Smooth muscle cell (in vitro differentiated cells): ENCODE results near the gene LDB2. TPM values are rescaled to one million over a fixed set of nuclear protein-coding genes. Genes with fewer than 3 reads are reported as not detected.

Experiments used
- DNase-seq: peaks from one replicate; lab custom pipeline; 2025; ENCODE audit not compliant: unreplicated experiment; lab: John Stamatoyannopoulos, UW
- H2AFZ ChIP-seq: fragments of 200-600 bp; sonication (generic); 2 replicates; pipeline ENCODE4 v1.6.0; 2016; ENCODE audit warnings: antibody characterized with exemption, low read depth, mild to moderate bottlenecking
- H3F3A ChIP-seq: fragments of 200-600 bp; sonication (generic); 2 replicates; pipeline ENCODE4 v1.6.0; 2017; ENCODE audit warnings: antibody characterized with exemption, low read depth
- H3K27ac ChIP-seq: fragments of 200-600 bp; sonication (generic); 2 replicates; pipeline ENCODE4 v1.5.1; 2016; ENCODE audit warnings: low read depth, mild to moderate bottlenecking
- H3K27me3 ChIP-seq: fragments of 200-600 bp; sonication (generic); 2 replicates; pipeline ENCODE4 v1.6.1; 2016; ENCODE audit warnings: low read depth, mild to moderate bottlenecking
- H3K36me3 ChIP-seq: fragments of 200-600 bp; sonication (generic); 2 replicates; pipeline ENCODE4 v1.5.1; 2016; ENCODE audit warnings: low read depth
- H3K4me1 ChIP-seq: fragments of 200-600 bp; sonication (generic); 2 replicates; pipeline ENCODE4 v1.5.1; 2016; ENCODE audit warnings: low read depth
- H3K4me2 ChIP-seq: fragments of 200-600 bp; sonication (generic); 2 replicates; pipeline ENCODE4 v1.6.0; 2016; ENCODE audit warnings: mild to moderate bottlenecking
- H3K4me3 ChIP-seq: fragments of 200-600 bp; sonication (generic); 2 replicates; pipeline ENCODE4 v1.5.1; 2016; ENCODE audit warnings: mild to moderate bottlenecking
- H3K79me2 ChIP-seq: fragments of 200-600 bp; sonication (generic); 2 replicates; pipeline ENCODE4 v1.6.0; 2016; ENCODE audit warnings: low read depth, mild to moderate bottlenecking
- H3K9ac ChIP-seq: fragments of 200-600 bp; sonication (generic); 2 replicates; pipeline ENCODE4 v1.6.0; 2016; ENCODE audit warnings: low read depth
- H3K9me3 ChIP-seq: fragments of 200-600 bp; sonication (generic); replicated peaks from 2 replicates; pipeline ENCODE4 v1.5.1; 2016; ENCODE audit warnings: low read depth
- H4K20me1 ChIP-seq: fragments of 200-600 bp; sonication (generic); 2 replicates; pipeline ENCODE4 v1.6.0; 2016; ENCODE audit warnings: low read depth
- CTCF ChIP-seq: fragments of 200-600 bp; sonication (generic); IDR thresholded peaks from 2 replicates; pipeline ENCODE4 v1.5.1; 2017; ENCODE audit warnings: borderline replicate concordance, mild to moderate bottlenecking, antibody characterized with exemption; ENCODE audit not compliant: insufficient read depth, poor library complexity, severe bottlenecking
- WGBS: methylation state at CpG from one replicate; pipeline ENCODE4 v1.1.7; 2016; ENCODE audit warnings: low lambda C conversion rate; 5-methylcytosine and 5-hydroxymethylcytosine counted together
- polyA plus RNA-seq: library from polyadenylated mRNA; unstranded; fragments of >200 nt; fragmentation: Nextera tagmentation; extraction: Ambion mirVana; gene quantifications from 2 replicates; pipeline ENCODE4 v1.2.1, GENCODE V29; 2016
- total RNA-seq: library from RNA; depleted of rRNA; stranded (reverse); fragments of >200 nt; gene quantifications from 2 replicates; pipeline ENCODE4 v1.2.3, GENCODE V29; 2014

LDB2 gene
- total and polyA plus RNA-seq, 2 experiments from 2014 or later = 30.6 to 61.5 TPM

GRCh38 chr4:16583764-16584163 lies 314.7 kb downstream of the LDB2 start:
- no peaks in the 10 kb centered on the region for H3K36me3 ChIP-seq
- no peak overlapping the region for H2AFZ ChIP-seq
- no peaks in the 10 kb centered on the region for H3F3A ChIP-seq
- H4K20me1 ChIP-seq = no peaks in the 10 kb centered on the region
- DNase-seq = no peak
- no peak for TF ChIP-seq CTCF
- 78% methylated on average over 8 of the region's 8 CpGs for WGBS
- H3K9me3 ChIP-seq = no peaks in the 10 kb centered on the region
- no peaks in the 10 kb centered on the region for H3K4me1 ChIP-seq
- no peaks in the 10 kb centered on the region for H3K27me3 ChIP-seq
- no peak overlapping the region for H3K4me2 ChIP-seq
- H3K4me3 ChIP-seq = no peak overlapping the region
- no peak overlapping the region for H3K9ac ChIP-seq
- no peaks in the 10 kb centered on the region for H3K79me2 ChIP-seq
- no peak overlapping the region for H3K27ac ChIP-seq

DNA sequence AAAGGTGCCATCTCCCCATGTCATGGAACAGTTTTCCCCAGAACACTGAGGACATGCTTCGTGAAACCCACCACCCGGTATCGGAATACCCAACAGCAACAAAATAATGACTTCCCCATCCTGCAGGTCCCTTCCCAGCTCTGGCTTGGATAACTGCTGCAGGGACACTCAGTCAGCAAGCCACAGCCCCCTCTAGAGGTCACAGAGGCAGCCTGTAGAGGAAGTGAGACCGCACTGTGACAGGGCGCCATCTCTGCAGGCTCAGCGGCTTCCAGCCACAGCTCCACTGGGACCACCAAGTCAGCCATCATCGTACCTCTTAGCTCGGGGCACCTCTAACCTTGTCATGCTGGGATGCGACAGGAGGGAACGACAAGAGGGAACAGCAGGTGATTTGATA lies 315.9 kb downstream of the LDB2 start:
- Histone ChIP-seq H3K9me3 (no peaks in the 10 kb centered on the region), H3K27ac (no peak overlapping the region), H3K4me2 (no peak overlapping the region), H3K79me2 (no peaks in the 10 kb centered on the region), H2AFZ (no peak overlapping the region), H3F3A (no peaks in the 10 kb centered on the region), H4K20me1 (no peaks in the 10 kb centered on the region), H3K4me3 (no peak overlapping the region), H3K36me3 (no peaks in the 10 kb centered on the region), H3K27me3 (no peaks in the 10 kb centered on the region), H3K4me1 (no peaks in the 10 kb centered on the region), H3K9ac (no peak overlapping the region)
- no peak for DNase-seq
- WGBS = 93% methylated on average over 10 of the region's 10 CpGs
- peak; percentile 8 for TF ChIP-seq CTCF

- no peak overlapping the region for H3K4me3 ChIP-seq
- H3K4me1 ChIP-seq = no peaks in the 10 kb centered on the region
- DNase-seq = no peak
- no peaks in the 10 kb centered on the region for H3K36me3 ChIP-seq
- no peaks in the 10 kb centered on the region for H4K20me1 ChIP-seq
- no peaks in the 10 kb centered on the region for H3K79me2 ChIP-seq
- H3K27me3 ChIP-seq = no peaks in the 10 kb centered on the region
- no peak for TF ChIP-seq CTCF
- no peak overlapping the region for H3K9ac ChIP-seq
- H3K9me3 ChIP-seq = no peaks in the 10 kb centered on the region
- H2AFZ ChIP-seq = no peak overlapping the region
- H3F3A ChIP-seq = no peaks in the 10 kb centered on the region
- H3K4me2 ChIP-seq = no peak overlapping the region
- WGBS = 98% methylated on average over 3 of the region's 3 CpGs
- H3K27ac ChIP-seq = no peak overlapping the region
These were observed 316.4 kb downstream of the LDB2 start for GRCh38 chr4:16582036-16582435.

DNA sequence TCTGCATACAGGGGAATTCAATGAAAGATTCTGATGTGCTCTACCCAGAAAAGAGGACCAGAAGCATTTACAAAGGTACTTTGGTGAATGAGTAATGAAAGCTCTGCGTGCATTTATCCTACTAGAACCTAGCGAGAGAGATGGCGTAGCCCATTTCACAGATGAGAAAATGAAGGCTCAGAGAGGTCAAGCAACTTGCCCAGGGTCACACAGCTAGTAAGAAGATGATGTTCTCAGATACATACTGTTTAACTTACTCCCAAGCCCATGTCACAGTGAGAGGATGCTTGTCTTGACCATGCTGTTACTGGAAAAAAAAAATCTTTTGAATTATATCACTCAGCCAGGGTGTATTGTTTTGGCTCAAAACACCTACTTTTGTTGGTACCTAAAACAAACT lies 317.3 kb downstream of the LDB2 start:
- no peak for TF ChIP-seq CTCF
- H4K20me1 ChIP-seq = no peaks in the 10 kb centered on the region
- no peak overlapping the region for H3K27ac ChIP-seq
- no peaks in the 10 kb centered on the region for H3K27me3 ChIP-seq
- WGBS = 93% methylated on average over 3 of the region's 3 CpGs
- H3K4me1 ChIP-seq = no peaks in the 10 kb centered on the region
- H3K36me3 ChIP-seq = no peaks in the 10 kb centered on the region
- H3K4me3 ChIP-seq = no peak overlapping the region
- no peaks in the 10 kb centered on the region for H3K79me2 ChIP-seq
- H2AFZ ChIP-seq = no peak overlapping the region
- no peaks in the 10 kb centered on the region for H3F3A ChIP-seq
- no peak overlapping the region for H3K9ac ChIP-seq
- DNase-seq = no peak
- H3K4me2 ChIP-seq = no peak overlapping the region
- no peaks in the 10 kb centered on the region for H3K9me3 ChIP-seq
